HG02938 (cell line): ENCODE measurements around the gene VAV2.

Experiments used
- ATAC-seq: cut with Tn5 transposase; IDR thresholded peaks from one replicate; pipeline ENCODE4 v1.9.1; 2021; ENCODE audit warnings: mild to moderate bottlenecking, moderate library complexity; ENCODE audit not compliant: unreplicated experiment

VAV2 gene

GRCh38 chr9:133734590-133735414 is 257.3 kb downstream of the VAV2 start:
- no peak for ATAC-seq

- ATAC-seq, result no peak
These were observed 258.2 kb downstream of the VAV2 start for GRCh38 chr9:133733796-133734533.

GRCh38 chr9:133733421-133733795 is 258.7 kb downstream of the VAV2 start:
- ATAC-seq, result no peak

GRCh38 chr9:133732639-133733408 is 259.3 kb downstream of the VAV2 start:
- ATAC-seq, result no peak

- no peak for ATAC-seq
These were observed 260.1 kb downstream of the VAV2 start for GRCh38 chr9:133731876-133732638.

- ATAC-seq, result no peak
These were observed 261.0 kb downstream of the VAV2 start for GRCh38 chr9:133730994-133731715.

GRCh38 chr9:133729617-133730281 is 262.4 kb downstream of the VAV2 start:
- no peak for ATAC-seq

- ATAC-seq, result no peak
These were observed 263.1 kb downstream of the VAV2 start for GRCh38 chr9:133728856-133729616.

GRCh38 chr9:133727876-133728441 is 264.2 kb downstream of the VAV2 start:
- ATAC-seq, result no peak

- ATAC-seq, result no peak
These were observed 264.7 kb downstream of the VAV2 start for GRCh38 chr9:133727277-133727875.

- no peak for ATAC-seq
These were observed 265.5 kb downstream of the VAV2 start for GRCh38 chr9:133726401-133727276.

- no peak for ATAC-seq
These were observed 266.2 kb downstream of the VAV2 start for GRCh38 chr9:133725886-133726285.

GRCh38 chr9:133718563-133719315 is 273.4 kb downstream of the VAV2 start:
- no peak for ATAC-seq

- no peak for ATAC-seq
These were observed 274.8 kb downstream of the VAV2 start for GRCh38 chr9:133717113-133718031.

GRCh38 chr9:133716564-133717112 is 275.5 kb downstream of the VAV2 start:
- ATAC-seq, result no peak
